SU-DHL-6 (cell line): ENCODE data around the gene TMEM18.

ENCODE experiments used
- H2AFZ ChIP-seq: fragments of 200-600 bp; sonication (generic); 2 replicates; pipeline ENCODE4 v1.6.1; 2014; ENCODE audit warnings: low read depth, mild to moderate bottlenecking, moderate library complexity, mixed read lengths, antibody characterized with exemption, low read length; ENCODE audit not compliant: severe bottlenecking
- H3F3A ChIP-seq: fragments of 200-600 bp; shearing (Covaris generic); 2 replicates; pipeline ENCODE4 v1.6.0; 2016; ENCODE audit warnings: antibody characterized with exemption, mild to moderate bottlenecking; ENCODE audit not compliant: insufficient read depth
- H3K27ac ChIP-seq: fragments of 200-600 bp; sonication (generic); 2 replicates; pipeline ENCODE4 v1.5.1; 2016; ENCODE audit warnings: low read depth, mild to moderate bottlenecking, low read length, moderate library complexity, mixed read lengths
- H3K27me3 ChIP-seq: fragments of 200-600 bp; sonication (generic), shearing (Covaris generic); 2 replicates; pipeline ENCODE4 v1.6.0; 2014; ENCODE audit warnings: mild to moderate bottlenecking, low read length
- H3K36me3 ChIP-seq: fragments of 200-600 bp; sonication (generic); 2 replicates; pipeline ENCODE4 v1.6.1; 2014; ENCODE audit warnings: mild to moderate bottlenecking, low read length, mixed read lengths
- H3K4me2 ChIP-seq: fragments of 300-600, 200-600 bp; shearing (Covaris generic), sonication (generic); 2 replicates; pipeline ENCODE4 v1.6.0; 2014; ENCODE audit warnings: low read length, low read depth, mild to moderate bottlenecking; ENCODE audit not compliant: poor library complexity, severe bottlenecking
- H3K4me3 ChIP-seq: fragments of 200-600 bp; sonication (generic); 2 replicates; pipeline ENCODE4 v1.5.1; 2014; ENCODE audit warnings: antibody characterized with exemption, low read length, mild to moderate bottlenecking, mixed read lengths; ENCODE audit not compliant: insufficient read depth, poor library complexity, severe bottlenecking
- H3K79me2 ChIP-seq: fragments of 200-600 bp; sonication (generic); 2 replicates; pipeline ENCODE4 v1.6.1; 2014; ENCODE audit warnings: mild to moderate bottlenecking, low read length, moderate library complexity; ENCODE audit not compliant: insufficient read depth
- H3K9ac ChIP-seq: fragments of 200-600 bp; sonication (generic); 2 replicates; pipeline ENCODE4 v1.7.0; 2014; ENCODE audit warnings: mild to moderate bottlenecking, low read length
- H3K9me2 ChIP-seq: fragments of 200-600 bp; sonication (generic); replicated peaks from 2 replicates; pipeline ENCODE4 v1.6.1; 2014; ENCODE audit warnings: low read length; ENCODE audit not compliant: insufficient read depth
- H3K9me3 ChIP-seq: fragments of 200-600 bp; sonication (generic); 2 replicates; pipeline ENCODE4 v1.6.1; 2014; ENCODE audit warnings: low read length, mixed read lengths; ENCODE audit not compliant: insufficient read depth
- H4K20me1 ChIP-seq: fragments of 200-600 bp; sonication (generic); 2 replicates; pipeline ENCODE4 v1.6.1; 2014; ENCODE audit warnings: low read depth, mild to moderate bottlenecking, antibody characterized with exemption, low read length, moderate library complexity, mixed read lengths
- CTCF ChIP-seq: fragments of 200-600 bp; sonication (generic); IDR thresholded peaks from one replicate; pipeline ENCODE4 v1.5.1; 2017; ENCODE audit warnings: antibody characterized with exemption, mild to moderate bottlenecking, low read length, moderate library complexity; ENCODE audit not compliant: insufficient read depth, poor library complexity, severe bottlenecking
- EZH2phosphoT487 ChIP-seq: fragments of 200-600 bp; sonication (generic), shearing (Covaris generic); conservative IDR thresholded peaks from 2 replicates; pipeline ENCODE4 v1.6.1; 2018; ENCODE audit warnings: mild to moderate bottlenecking, antibody characterized with exemption, low read length, moderate library complexity, mixed read lengths

Gene TMEM18

GRCh38 chr2:669323-669722, 7.9 kb downstream of the TMEM18 start:
- Histone ChIP-seq H3F3A (no peaks in the 10 kb centered on the region), H3K9me2 (no peaks in the 10 kb centered on the region), H3K9ac (no peak overlapping the region), H3K79me2 (peaks cover 26% of the 10 kb centered on the region), H3K4me2 (no peak overlapping the region), H3K27me3 (no peaks in the 10 kb centered on the region), H3K27ac (no peak overlapping the region), H3K9me3 (no peaks in the 10 kb centered on the region), H3K36me3 (peaks cover 35% of the 10 kb centered on the region), H4K20me1 (no peaks in the 10 kb centered on the region; the same call in 1 of the 2 replicates), H3K4me3 (no peak overlapping the region), H2AFZ (no peak overlapping the region)
- TF ChIP-seq CTCF: no peak
- no peak for TF ChIP-seq EZH2phosphoT487

- Histone ChIP-seq H3K9me3 (no peaks in the 10 kb centered on the region), H3K27ac (no peak overlapping the region), H3K36me3 (peaks cover 36% of the 10 kb centered on the region), H3K4me2 (no peak overlapping the region), H3K9me2 (no peaks in the 10 kb centered on the region), H3K9ac (no peak overlapping the region), H3K79me2 (peaks cover 13% of the 10 kb centered on the region), H3K27me3 (no peaks in the 10 kb centered on the region), H4K20me1 (no peaks in the 10 kb centered on the region), H2AFZ (no peak overlapping the region), H3F3A (no peaks in the 10 kb centered on the region), H3K4me3 (no peak overlapping the region)
- no peak for TF ChIP-seq EZH2phosphoT487
- TF ChIP-seq CTCF: no peak
Measured at GRCh38 chr2:668000-668398, 9.2 kb downstream of the TMEM18 start.

- peaks cover 8% of the 10 kb centered on the region; the same call in 1 of the 2 replicates for H3K79me2 ChIP-seq
- no peaks in the 10 kb centered on the region for H3K9me2 ChIP-seq
- H3K9ac ChIP-seq: no peak overlapping the region
- H3K36me3 ChIP-seq: peaks cover 36% of the 10 kb centered on the region
- no peak overlapping the region for H3K4me2 ChIP-seq
- H3K9me3 ChIP-seq: no peaks in the 10 kb centered on the region
- no peak overlapping the region for H3K4me3 ChIP-seq
- no peak overlapping the region for H2AFZ ChIP-seq
- H3K27ac ChIP-seq: no peak overlapping the region
- H3K27me3 ChIP-seq: no peaks in the 10 kb centered on the region
- H4K20me1 ChIP-seq: no peaks in the 10 kb centered on the region
- no peaks in the 10 kb centered on the region for H3F3A ChIP-seq
- TF ChIP-seq CTCF: no peak
- TF ChIP-seq EZH2phosphoT487: no peak
Measured at GRCh38 chr2:667332-667999, 9.7 kb downstream of the TMEM18 start.
